Lung (tissue), 12 donors: ENCODE data around the gene GARIN5A. TPM values are rescaled to one million over a fixed set of nuclear protein-coding genes. Genes with fewer than 3 reads are reported as not detected.
A peak's percentile ranks its signal among the peaks of the same experiment; 100 is the strongest.

Source experiments
- ATAC-seq: fragments of 200-7000 bp; cut with Tn5 transposase; one replicate; pipeline ENCODE4 v1.9.1; 2020; ENCODE audit warnings: moderate number of reproducible peaks; ENCODE audit not compliant: insufficient read depth, low FRiP score
- DNase-seq, 3 donors: peaks; one replicate each; pipeline ENCODE4 v3.0.0-alpha.2; 2013 to 2017
- H3K27ac ChIP-seq, 2 donors: one replicate each; pipeline ENCODE4 v1.5.1; 2013; ENCODE audit warnings: mild to moderate bottlenecking in 2 of 2, moderate library complexity in 2 of 2, control low read depth in 1 of 2, inconsistent platforms in 1 of 2, low read depth in 1 of 2, low read length in 1 of 2
- H3K27me3 ChIP-seq, 3 donors: one replicate each; pipeline ENCODE4 v1.5.1; 2013; ENCODE audit warnings: low read length in 2 of 3; ENCODE audit not compliant: control insufficient read depth in 3 of 3, insufficient read depth in 3 of 3
- H3K36me3 ChIP-seq, 4 donors: one replicate each; pipeline ENCODE4 v1.5.1; 2013; ENCODE audit warnings: low read length in 4 of 4, mild to moderate bottlenecking in 1 of 4, moderate library complexity in 1 of 4; ENCODE audit not compliant: control insufficient read depth in 4 of 4, insufficient read depth in 4 of 4
- H3K4me1 ChIP-seq, 5 donors: one replicate each; pipeline ENCODE4 v1.5.1; 2013; ENCODE audit warnings: low read length in 5 of 5, mild to moderate bottlenecking in 2 of 5, moderate library complexity in 1 of 5; ENCODE audit not compliant: control insufficient read depth in 5 of 5, insufficient read depth in 5 of 5
- H3K4me3 ChIP-seq: one replicate; pipeline ENCODE4 v1.5.1; 2013; ENCODE audit warnings: mild to moderate bottlenecking, control low read depth, moderate library complexity
- H3K9ac ChIP-seq, 2 donors: one replicate each; pipeline ENCODE4 v1.5.1; 2013; ENCODE audit warnings: low read length in 2 of 2, control low read depth in 1 of 2; ENCODE audit not compliant: insufficient read depth in 1 of 2
- H3K9me3 ChIP-seq, 4 donors: one replicate each; pipeline ENCODE4 v1.5.1; 2013; ENCODE audit warnings: low read length in 3 of 4, mild to moderate bottlenecking in 1 of 4, moderate library complexity in 1 of 4; ENCODE audit not compliant: control insufficient read depth in 4 of 4, insufficient read depth in 3 of 4
- CTCF ChIP-seq: IDR thresholded peaks from 2 replicates; pipeline ENCODE4 v1.5.1; 2012; ENCODE audit warnings: mild to moderate bottlenecking; ENCODE audit errors: control extremely low read depth, extremely low read depth
- WGBS, 2 donors: extraction: QIAGEN DNeasy Blood & Tissue Kit; methylation state at CpG; one replicate each; pipeline ENCODE4 v1.1.7; 2013; 5-methylcytosine and 5-hydroxymethylcytosine counted together
- polyA plus RNA-seq, 2 donors: library from polyadenylated mRNA; stranded (reverse); fragments of 200-250 nt; gene quantifications; one replicate each; pipeline ENCODE4 v1.2.1, GENCODE V29; 2013
- total RNA-seq, 2 donors: library from RNA; depleted of rRNA in 1 of 2; stranded (reverse); fragments of >200 nt in 1 of 2; gene quantifications; one replicate each; pipeline ENCODE4 v1.2.1, GENCODE V29; 2014 to 2021
- donor health status: control.
- donor health status: control.
- donor health status: Bipolar disorder and iron deficiency.
- donor health status: healthy.
- donor health status: DM: yes; HTN: yes; CAD: no.

GARIN5A gene
- total and polyA plus RNA-seq, 4 donors = 1.7 to 5.0 (median 2.4) TPM

- Histone ChIP-seq H3K27ac (no peak overlapping the region), H3K4me3 (no peak overlapping the region), H3K9ac (no peak overlapping the region), H3K36me3 (peaks cover 0 to 44% (median 16%) of the 10 kb centered on the region in 4 donors), H3K9me3 (no peaks in the 10 kb centered on the region), H3K27me3 (no peaks in the 10 kb centered on the region), H3K4me1 (peaks cover 5 to 10% (median 7%) of the 10 kb centered on the region in 5 donors)
- DNase-seq = no peak
- no peak for TF ChIP-seq CTCF
- no peak for ATAC-seq
- 91% methylated on average over 19 of the region's 19 CpGs for WGBS, 2 donors
These were observed 2.5 kb upstream of the GARIN5A start for GRCh38 chr19:50478901-50479715.

- WGBS, 2 donors = 95 to 97% methylated on average over 17 of the region's 17 CpGs
- TF ChIP-seq CTCF = no peak
- Histone ChIP-seq H3K36me3 (peaks cover 0 to 40% (median 16%) of the 10 kb centered on the region in 4 donors), H3K27ac (no peak overlapping the region), H3K4me1 (peaks cover 5 to 10% (median 7%) of the 10 kb centered on the region in 5 donors), H3K9me3 (no peaks in the 10 kb centered on the region), H3K9ac (peak overlapping the region in 1 of 2 donors; percentile 7), H3K4me3 (no peak overlapping the region), H3K27me3 (no peaks in the 10 kb centered on the region)
- DNase-seq (no peak), ATAC-seq (no peak)
These were observed 1.3 kb upstream of the GARIN5A start for GRCh38 chr19:50477751-50478515.

GRCh38 chr19:50476907-50477238, 225 bp upstream of the GARIN5A start:
- ATAC-seq = no peak

More at GRCh38 chr19:50476907-50477238, 225 bp upstream of the GARIN5A start:
- H3K36me3 ChIP-seq = peaks cover 0 to 31% (median 16%) of the 10 kb centered on the region in 4 donors
- H3K4me1 ChIP-seq = peaks cover 5 to 10% (median 7%) of the 10 kb centered on the region in 5 donors
- TF ChIP-seq CTCF = no peak
- H3K27me3 ChIP-seq = no peaks in the 10 kb centered on the region
- no peaks in the 10 kb centered on the region for H3K9me3 ChIP-seq
- 18 to 20% methylated on average over 20 of the region's 20 CpGs for WGBS, 2 donors
- H3K27ac ChIP-seq = peak overlapping the region in 1 of 2 donors; percentile 77
- H3K9ac ChIP-seq = peak overlapping the region; percentile 70 to 74
- DNase-seq = no peak
- peak overlapping the region; percentile 95 for H3K4me3 ChIP-seq
